Measurements from ENCODE around the gene CLIC3. TPM values are rescaled to one million over a fixed set of nuclear protein-coding genes. Genes with fewer than 3 reads are reported as not detected.

Gene CLIC3, protein sequence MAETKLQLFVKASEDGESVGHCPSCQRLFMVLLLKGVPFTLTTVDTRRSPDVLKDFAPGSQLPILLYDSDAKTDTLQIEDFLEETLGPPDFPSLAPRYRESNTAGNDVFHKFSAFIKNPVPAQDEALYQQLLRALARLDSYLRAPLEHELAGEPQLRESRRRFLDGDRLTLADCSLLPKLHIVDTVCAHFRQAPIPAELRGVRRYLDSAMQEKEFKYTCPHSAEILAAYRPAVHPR
- total RNA-seq, result 10 to 100 TPM in 1 of 9 donors, 1 to 10 TPM in 8; 1.5 to 16.7 (median 5.0) TPM
- 10 to 100 TPM in 1 of 2 donors, 1 to 10 TPM in 1; 3.9 to 11.3 TPM for polyA plus RNA-seq
- long read RNA-seq, donor 1, partial matches to known transcripts, result 3 of 5 reads
- long read RNA-seq, donor 1, other reads (novel, unspliced or antisense), result 0 of 5 reads
- long read RNA-seq, donor 2, transcript CLIC3-203 (6 exons, 1,017 nt), result major isoform, 11 of 24 reads
- long read RNA-seq, donor 2, partial matches to known transcripts, result 5 of 24 reads
- long read RNA-seq, donor 2, other reads (novel, unspliced or antisense), result 7 of 24 reads
- long read RNA-seq, donor 3, partial matches to known transcripts, result 2 of 6 reads
- long read RNA-seq, donor 3, other reads (novel, unspliced or antisense), result 0 of 6 reads

DNA sequence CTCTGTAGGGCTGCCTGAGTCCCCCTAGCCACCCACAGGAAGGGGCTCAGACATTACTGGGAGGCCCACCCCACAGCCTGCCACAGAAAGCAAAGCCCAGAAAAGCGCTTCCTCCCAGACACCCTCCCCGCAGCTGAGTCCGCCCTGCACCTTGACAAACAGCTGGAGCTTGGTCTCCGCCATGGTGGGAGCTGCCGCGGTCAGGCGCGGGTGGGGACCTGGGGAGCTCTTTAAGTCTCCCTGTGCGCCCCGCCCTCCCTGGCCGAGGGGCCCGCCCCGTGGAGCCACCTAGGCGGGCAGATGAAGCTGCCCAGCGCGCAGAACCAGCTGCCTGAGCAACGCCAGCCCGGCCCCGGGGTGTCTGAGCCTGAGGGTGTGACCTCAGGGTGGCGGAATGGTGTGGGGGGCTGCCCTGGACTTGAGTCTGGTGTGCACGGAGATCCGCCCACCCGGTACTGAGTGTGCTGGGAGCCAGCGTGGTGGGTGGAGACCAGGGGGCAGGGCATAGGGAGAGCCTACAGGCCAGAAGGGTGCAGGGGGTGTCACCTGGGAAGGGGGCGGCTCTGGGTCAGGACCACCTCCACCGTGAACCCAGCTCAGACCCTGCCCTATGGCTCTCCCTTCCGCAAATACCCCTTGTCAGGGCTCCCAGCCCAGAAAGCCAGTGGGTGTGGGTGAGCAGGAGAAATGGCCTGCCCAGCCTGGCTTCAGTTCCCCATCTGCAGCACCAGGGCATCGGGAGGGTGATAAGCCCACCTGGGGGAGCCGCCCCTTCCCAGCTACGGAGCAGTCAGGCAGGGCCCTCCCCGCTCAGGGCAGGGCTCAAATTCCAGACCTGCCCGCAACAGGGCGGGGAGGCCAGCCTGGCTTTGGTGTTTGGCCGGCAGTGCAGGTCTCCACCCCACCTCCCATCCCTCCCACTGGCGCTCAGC is at the start of gene CLIC3:
Gene CLIC3 (minus strand): TSS at position 208 of the 932 bp plus-strand sequence. CDS start 25 bp downstream, at position 183.
- Histone ChIP-seq H3K4me1 (peaks cover 3 to 87% (median 31%) of the 10 kb centered on the region in 12 donors), H3K4me3 (peak within 1 kb of the TSS in 11 of 12 donors; percentile 21 to 53 (median 35)), H3K9me3 (no peaks in the 10 kb centered on the region), H3K36me3 (peaks cover 0 to 9% (median 3%) of the 10 kb centered on the region in 9 donors), H3K27me3 (peaks cover 0 to 28% (median 0%) of the 10 kb centered on the region in 9 donors), H3K27ac (peak within 1 kb of the TSS in 11 of 12 donors; percentile 34 to 77 (median 63))
- DNase-seq (peak in 1 of 5 donors; percentile 54), ATAC-seq (peak in 1 of 4 donors; percentile 2)
- TF ChIP-seq, protein P1, sequence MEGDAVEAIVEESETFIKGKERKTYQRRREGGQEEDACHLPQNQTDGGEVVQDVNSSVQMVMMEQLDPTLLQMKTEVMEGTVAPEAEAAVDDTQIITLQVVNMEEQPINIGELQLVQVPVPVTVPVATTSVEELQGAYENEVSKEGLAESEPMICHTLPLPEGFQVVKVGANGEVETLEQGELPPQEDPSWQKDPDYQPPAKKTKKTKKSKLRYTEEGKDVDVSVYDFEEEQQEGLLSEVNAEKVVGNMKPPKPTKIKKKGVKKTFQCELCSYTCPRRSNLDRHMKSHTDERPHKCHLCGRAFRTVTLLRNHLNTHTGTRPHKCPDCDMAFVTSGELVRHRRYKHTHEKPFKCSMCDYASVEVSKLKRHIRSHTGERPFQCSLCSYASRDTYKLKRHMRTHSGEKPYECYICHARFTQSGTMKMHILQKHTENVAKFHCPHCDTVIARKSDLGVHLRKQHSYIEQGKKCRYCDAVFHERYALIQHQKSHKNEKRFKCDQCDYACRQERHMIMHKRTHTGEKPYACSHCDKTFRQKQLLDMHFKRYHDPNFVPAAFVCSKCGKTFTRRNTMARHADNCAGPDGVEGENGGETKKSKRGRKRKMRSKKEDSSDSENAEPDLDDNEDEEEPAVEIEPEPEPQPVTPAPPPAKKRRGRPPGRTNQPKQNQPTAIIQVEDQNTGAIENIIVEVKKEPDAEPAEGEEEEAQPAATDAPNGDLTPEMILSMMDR (IDR thresholded peaks at IDR 0.05), result no peak
- TF ChIP-seq POLR2A (IDR thresholded peaks at IDR 0.05), result no peak
- intact Hi-C loops (cut with DNase I), result loop anchor here in 1 of 10 donors (5.0 kb wide), 1 partner anchor 49 kb away; the partner anchor contains the start of gene C8G
- WGBS, 4 donors, result 30 to 49% (median 38%) methylated on average over 17 to 35 of the region's 35 CpGs

DNA sequence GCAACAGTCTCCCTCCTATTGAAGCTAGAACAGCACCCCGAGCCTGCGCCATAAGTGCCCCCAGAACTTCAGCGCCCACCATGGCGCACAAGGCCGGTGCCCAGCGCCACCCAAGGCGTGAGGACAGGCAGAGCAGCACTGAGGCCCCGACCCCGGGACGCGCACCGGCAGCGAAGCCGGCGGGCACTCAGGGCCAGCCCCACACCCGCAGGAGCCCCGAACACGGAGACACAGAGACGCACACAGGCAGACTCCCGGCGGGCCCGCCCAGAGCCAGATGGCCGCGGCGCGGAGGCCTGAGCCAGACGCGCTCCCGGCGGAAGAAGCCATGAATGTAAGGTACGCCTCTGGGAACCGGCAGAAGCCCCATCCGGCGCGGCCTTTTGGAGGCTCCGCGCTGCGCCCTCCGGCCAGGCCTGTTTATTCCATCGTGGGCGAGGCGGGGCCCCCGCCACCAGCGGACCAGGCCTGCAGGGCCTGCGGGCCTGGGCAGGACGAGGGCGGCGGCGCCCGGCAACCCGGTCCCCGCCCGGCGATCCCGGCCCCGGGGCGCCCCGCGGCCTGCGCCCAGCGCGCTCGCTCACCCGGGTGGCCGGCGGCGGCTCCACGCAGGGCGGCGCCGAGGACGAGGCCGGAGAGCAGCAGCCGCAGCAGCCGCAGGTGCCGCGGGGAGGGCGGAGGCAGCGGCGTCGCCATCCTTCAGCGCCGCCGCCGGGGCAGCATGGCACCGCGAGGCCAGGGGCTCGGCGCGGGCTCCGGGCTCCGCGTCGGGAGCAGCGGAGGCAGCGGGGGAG is 49.1 kb upstream of the CLIC3 start:
- no peak for TF ChIP-seq POLR2A (IDR thresholded peaks at IDR 0.05)
- TF ChIP-seq, protein P1 (IDR thresholded peaks at IDR 0.05), result no peak
- Histone ChIP-seq H3K4me1 (peaks cover 0 to 58% (median 37%) of the 10 kb centered on the region in 12 donors), H3K9me3 (no peaks in the 10 kb centered on the region), H3K36me3 (peaks cover 0 to 17% (median 7%) of the 10 kb centered on the region in 9 donors), H3K27ac (peak overlapping the region; percentile 80 to 96 (median 88)), H3K4me3 (peak overlapping the region; percentile 62 to 92 (median 72)), H3K27me3 (peaks cover 0 to 49% (median 26%) of the 10 kb centered on the region in 9 donors)
- peak in 1 of 5 donors; percentile 70 for DNase-seq
- intact Hi-C loops (cut with DNase I), result loop anchor here in 6 of 10 donors (1.0 to 2.0 kb wide), 4 partner anchors 19 to 22 kb away; no protein-coding TSS in a partner anchor
- 0 to 9% (median 3%) methylated on average over 3 to 96 of the region's 96 CpGs for WGBS, 4 donors
- peak in 2 of 4 donors; percentile 8 to 11 for ATAC-seq

DNA sequence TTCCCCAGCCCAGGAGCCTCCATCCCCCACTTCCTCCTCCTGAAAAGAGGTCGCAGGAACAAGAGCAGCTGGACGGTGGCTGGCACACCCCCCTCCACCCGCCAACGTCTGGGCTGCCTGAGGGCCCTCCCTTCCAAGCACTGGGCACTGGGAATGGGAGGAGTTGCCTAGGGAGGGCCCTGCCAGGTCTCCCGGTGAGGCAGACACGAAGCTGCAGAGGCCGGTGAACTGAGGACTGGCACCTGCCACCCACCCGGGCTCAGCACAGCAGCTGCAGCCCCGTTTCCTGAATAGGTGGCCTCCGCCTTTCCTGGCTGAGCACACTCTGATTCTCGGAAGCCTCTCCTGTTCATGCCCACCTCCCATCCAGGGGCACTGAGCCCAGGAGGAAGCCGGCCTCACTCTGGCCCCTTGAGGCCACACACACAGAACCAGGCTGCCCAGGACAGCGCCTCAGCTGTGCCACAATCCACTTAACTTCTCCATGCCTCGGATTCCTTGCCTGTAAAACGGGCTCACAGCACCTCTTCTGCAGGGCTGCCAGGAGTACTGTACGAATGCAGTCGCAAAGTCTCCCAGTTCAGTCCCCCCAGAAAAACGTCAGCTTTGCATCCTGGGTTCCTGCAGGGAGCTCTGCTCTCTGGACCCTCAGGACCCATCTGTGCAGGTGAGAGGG is 48.3 kb upstream of the CLIC3 start:
- Histone ChIP-seq H3K4me1 (peaks cover 0 to 56% (median 37%) of the 10 kb centered on the region in 12 donors), H3K4me3 (peak overlapping the region; percentile 62 to 92 (median 72)), H3K27me3 (peaks cover 0 to 44% (median 25%) of the 10 kb centered on the region in 9 donors), H3K9me3 (no peaks in the 10 kb centered on the region), H3K36me3 (peaks cover 0 to 26% (median 16%) of the 10 kb centered on the region in 9 donors), H3K27ac (peak overlapping the region; percentile 80 to 96 (median 88))
- peak in 1 of 5 donors; percentile 65 for DNase-seq
- intact Hi-C loops (cut with DNase I), result no loop called here
- ATAC-seq, result peak; percentile 10 to 23 (median 13)
- 30 to 53% (median 46%) methylated on average over 13 to 18 of the region's 18 CpGs for WGBS, 4 donors
- TF ChIP-seq, protein P1 (IDR thresholded peaks at IDR 0.05), result no peak
- peak in 1 of 2 donors; percentile 38 for TF ChIP-seq POLR2A (IDR thresholded peaks at IDR 0.05)
